ENCODE results near the gene PCP2. TPM values are rescaled to one million over a fixed set of nuclear protein-coding genes. Genes with fewer than 3 reads are reported as not detected.

The PCP2 gene
- total RNA-seq, 1 donor from 2014 or later = not detected

GRCh38 chr19:7625763-7626372 lies 7.7 kb downstream of the PCP2 start:
- no peak overlapping the region for H3K4me3 Mint-ChIP-seq (ENCODE audit: unreplicated experiment)
- no peak overlapping the region for H3K27ac Mint-ChIP-seq (ENCODE audit: unreplicated experiment)
- H3K36me3 Mint-ChIP-seq (ENCODE audit: low read depth) = peaks cover 20% of the 10 kb centered on the region
- no peaks in the 10 kb centered on the region for H3K9me3 Mint-ChIP-seq (ENCODE audit: low read depth)
- H3K4me1 Mint-ChIP-seq (ENCODE audit: low read depth) = peaks cover 33% of the 10 kb centered on the region
- no peak for DNase-seq (ENCODE audit: low spot score)
- no peak for TF ChIP-seq CTCF (IDR thresholded peaks at IDR 0.05)
- no peaks in the 10 kb centered on the region for H3K27me3 Mint-ChIP-seq (ENCODE audit: low read depth)

GRCh38 chr19:7624810-7625209 lies 8.7 kb downstream of the PCP2 start:
- Mint-ChIP-seq H3K4me1 (ENCODE audit: low read depth) (peaks cover 23% of the 10 kb centered on the region), H3K4me3 (ENCODE audit: unreplicated experiment) (no peak overlapping the region), H3K36me3 (ENCODE audit: low read depth) (peaks cover 18% of the 10 kb centered on the region), H3K9me3 (ENCODE audit: low read depth) (no peaks in the 10 kb centered on the region), H3K27me3 (ENCODE audit: low read depth) (no peaks in the 10 kb centered on the region), H3K27ac (ENCODE audit: unreplicated experiment) (no peak overlapping the region)
- no peak for TF ChIP-seq CTCF (IDR thresholded peaks at IDR 0.05)
- DNase-seq (ENCODE audit: low spot score) = no peak

- TF ChIP-seq CTCF (IDR thresholded peaks at IDR 0.05) = no peak
- Mint-ChIP-seq H3K9me3 (ENCODE audit: low read depth) (no peaks in the 10 kb centered on the region), H3K27me3 (ENCODE audit: low read depth) (no peaks in the 10 kb centered on the region), H3K4me1 (ENCODE audit: low read depth) (peaks cover 15% of the 10 kb centered on the region), H3K27ac (ENCODE audit: unreplicated experiment) (no peak overlapping the region), H3K4me3 (ENCODE audit: unreplicated experiment) (no peak overlapping the region), H3K36me3 (ENCODE audit: low read depth) (peaks cover 18% of the 10 kb centered on the region)
- no peak for DNase-seq (ENCODE audit: low spot score)
These were observed 9.6 kb downstream of the PCP2 start for GRCh38 chr19:7623725-7624603.

GRCh38 chr19:7622933-7623685 lies 10.4 kb downstream of the PCP2 start:
- no peaks in the 10 kb centered on the region for H3K9me3 Mint-ChIP-seq (ENCODE audit: low read depth)
- H3K4me1 Mint-ChIP-seq (ENCODE audit: low read depth) = peaks cover 6% of the 10 kb centered on the region
- no peaks in the 10 kb centered on the region for H3K27me3 Mint-ChIP-seq (ENCODE audit: low read depth)
- TF ChIP-seq CTCF (IDR thresholded peaks at IDR 0.05) = no peak
- DNase-seq (ENCODE audit: low spot score) = no peak
- H3K36me3 Mint-ChIP-seq (ENCODE audit: low read depth) = peaks cover 18% of the 10 kb centered on the region
- H3K27ac Mint-ChIP-seq (ENCODE audit: unreplicated experiment) = no peak overlapping the region
- H3K4me3 Mint-ChIP-seq (ENCODE audit: unreplicated experiment) = no peak overlapping the region
